Activated CD4-positive, alpha-beta T cell treated with anti-CD3 and anti-CD28 coated beads for 24 hours (primary cell): Measurements from ENCODE around the gene ABCC3.
A peak's percentile ranks its signal among the peaks of the same experiment; 100 is the strongest.

Experiments used
- DNase-seq, 2 donors: peaks; one replicate each; pipeline ENCODE4 v3.0.0-alpha.2; 2020; ENCODE audit warnings: low read depth in 2 of 2

ABCC3 gene

GRCh38 chr17:50627782-50628601 is 6.7 kb upstream of the ABCC3 start:
- no peak for DNase-seq

DNA sequence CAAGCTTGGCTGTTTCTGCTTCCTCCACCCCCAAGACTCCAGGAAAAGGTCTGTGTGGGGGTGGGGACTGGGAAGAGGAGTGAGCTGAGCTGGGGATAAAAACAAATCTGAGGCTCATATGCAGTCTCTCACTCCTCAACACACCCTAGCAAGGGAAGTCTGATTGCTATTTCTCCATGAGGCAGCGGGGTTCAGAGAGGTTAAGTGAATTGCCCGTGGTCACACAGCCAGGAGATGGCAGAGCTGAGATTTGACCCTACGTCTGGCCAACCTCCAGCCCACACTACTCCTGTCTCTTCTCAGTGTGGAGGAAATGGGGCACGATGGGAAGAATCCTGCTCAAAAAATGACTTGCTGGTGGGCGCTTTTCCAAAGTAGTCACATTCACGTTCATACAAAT is 4.8 kb upstream of the ABCC3 start:
- DNase-seq, result no peak

- peak; percentile 17 to 45 for DNase-seq
These were observed 4.0 kb upstream of the ABCC3 start for GRCh38 chr17:50630524-50631194.

- no peak for DNase-seq
These were observed 3.3 kb upstream of the ABCC3 start for GRCh38 chr17:50631195-50631907.

DNA sequence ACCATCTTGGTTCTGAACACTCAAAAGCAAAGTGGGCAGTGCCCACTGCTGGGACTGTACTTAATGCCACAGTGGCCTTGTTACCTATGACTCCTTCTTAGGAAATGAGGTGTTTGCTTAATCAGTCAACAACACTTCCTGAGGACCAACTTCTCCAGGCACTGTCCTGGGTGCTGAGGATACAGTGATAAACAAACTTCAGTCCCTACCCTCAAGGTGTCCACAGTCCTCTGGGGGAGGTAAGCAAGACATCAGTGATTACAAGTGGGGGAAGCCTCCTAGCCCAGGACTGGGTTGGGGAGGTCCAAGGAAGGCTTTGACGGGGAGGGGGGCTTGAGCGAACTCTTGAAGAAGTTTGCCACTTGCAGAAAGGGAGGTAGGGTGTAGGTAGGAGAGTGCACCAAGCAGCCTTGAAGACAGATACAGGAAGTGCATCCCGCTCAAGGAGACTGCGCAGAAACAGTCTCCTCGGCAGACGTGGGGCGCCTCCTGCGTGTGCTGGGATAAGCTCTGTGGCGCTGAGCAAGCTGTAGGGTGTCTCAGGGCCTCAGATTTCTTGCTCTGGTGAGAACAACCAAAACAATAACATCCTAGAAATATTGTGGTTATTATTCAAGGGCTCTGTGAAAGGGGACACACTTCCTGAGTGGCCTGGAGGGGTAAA is 2.6 kb upstream of the ABCC3 start:
- no peak for DNase-seq

GRCh38 chr17:50632637-50633036 is 2.0 kb upstream of the ABCC3 start:
- DNase-seq, result no peak

DNA sequence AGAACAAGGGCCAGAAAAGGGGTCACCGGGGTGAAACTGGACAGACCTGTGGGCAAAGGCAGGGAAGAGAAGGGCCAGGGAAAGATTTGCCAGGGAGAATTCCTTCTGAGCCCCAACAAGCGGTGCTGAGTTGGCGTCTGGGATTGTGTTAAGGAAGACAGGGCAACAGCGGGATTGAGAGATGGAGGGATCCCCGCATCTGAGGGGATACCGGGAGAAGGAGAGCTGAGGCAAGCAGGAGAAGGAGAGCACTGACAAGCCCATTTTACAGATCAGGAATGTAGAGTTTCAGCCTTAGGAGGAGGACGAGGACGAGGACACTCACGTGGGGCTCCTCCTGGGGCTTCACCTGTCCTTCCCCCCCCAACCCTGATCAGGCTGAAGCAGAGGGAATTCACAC is 998 bp upstream of the ABCC3 start:
- DNase-seq, result no peak

GRCh38 chr17:50634915-50635731 is 442 bp downstream of the ABCC3 start:
- DNase-seq, result no peak

DNA sequence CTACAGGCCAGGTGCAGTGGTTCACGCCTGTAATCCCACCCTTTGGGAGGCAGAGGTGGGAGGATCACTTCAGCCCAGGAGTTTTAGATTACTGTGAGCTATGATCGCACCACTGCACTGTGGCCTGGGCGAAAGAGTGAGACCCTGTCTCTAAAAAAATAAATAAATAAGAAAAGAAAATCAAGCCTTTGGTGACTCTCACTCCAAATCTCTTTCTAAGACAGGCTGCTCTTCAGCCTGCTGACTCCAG is 976 bp downstream of the ABCC3 start:
- no peak for DNase-seq

DNA sequence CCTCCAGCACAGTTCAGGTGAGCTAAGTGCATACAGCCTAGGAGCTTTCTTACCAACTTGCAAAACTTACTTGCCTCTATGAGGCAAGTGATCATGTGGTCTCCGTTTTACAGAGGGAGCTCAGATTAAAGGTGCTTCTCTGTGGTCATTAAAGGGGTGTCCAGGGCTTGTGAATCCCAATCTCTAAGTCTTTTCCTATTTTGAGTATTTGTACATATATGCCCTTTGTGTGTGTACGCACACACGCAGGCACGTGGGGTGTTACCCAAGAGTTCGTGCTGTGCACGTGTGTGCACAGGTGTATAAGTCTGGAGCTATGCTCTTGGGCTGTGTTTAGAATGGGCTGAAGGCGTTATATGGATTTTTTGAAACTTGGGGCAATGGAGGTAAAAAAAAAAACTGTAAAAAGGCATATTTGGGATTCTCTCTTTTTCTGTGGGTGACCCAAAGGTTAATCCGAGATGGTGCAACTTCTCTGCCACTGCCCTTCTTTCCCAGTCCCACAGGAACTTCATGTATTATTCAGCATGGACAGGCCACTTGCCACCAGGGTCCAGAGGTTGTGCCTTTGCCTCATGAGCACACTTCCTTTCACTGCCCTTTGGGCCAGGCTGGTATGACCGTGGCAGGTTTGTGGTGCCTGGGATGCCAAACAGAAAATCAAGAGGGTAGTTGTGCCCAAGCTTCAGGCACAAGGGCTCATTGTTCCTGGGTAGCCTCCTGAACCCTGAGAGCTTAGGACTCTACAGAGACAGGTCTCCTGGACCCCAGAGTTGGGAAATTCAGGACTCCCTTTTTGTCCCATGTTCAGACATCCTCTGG is 1.5 kb downstream of the ABCC3 start:
- no peak for DNase-seq

DNA sequence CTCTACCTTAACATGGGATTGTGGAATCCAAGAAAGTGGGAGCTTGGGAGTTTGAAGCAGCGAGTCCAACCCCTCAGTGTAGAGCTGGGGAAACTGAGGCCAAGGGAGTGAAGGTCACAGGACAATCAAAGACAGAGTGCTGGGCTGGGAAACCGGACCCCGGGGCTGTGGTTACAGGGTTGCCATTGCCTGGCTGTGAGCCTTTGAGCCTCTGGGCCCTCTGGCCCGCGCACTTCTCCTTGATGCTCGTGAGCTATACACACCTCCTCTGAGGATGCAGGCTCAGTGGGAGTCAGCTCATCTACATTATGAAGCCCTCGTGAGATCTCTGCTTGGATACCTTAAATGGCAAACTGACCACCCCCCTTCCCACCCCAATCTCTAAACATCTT is 2.1 kb downstream of the ABCC3 start:
- DNase-seq, result no peak

DNA sequence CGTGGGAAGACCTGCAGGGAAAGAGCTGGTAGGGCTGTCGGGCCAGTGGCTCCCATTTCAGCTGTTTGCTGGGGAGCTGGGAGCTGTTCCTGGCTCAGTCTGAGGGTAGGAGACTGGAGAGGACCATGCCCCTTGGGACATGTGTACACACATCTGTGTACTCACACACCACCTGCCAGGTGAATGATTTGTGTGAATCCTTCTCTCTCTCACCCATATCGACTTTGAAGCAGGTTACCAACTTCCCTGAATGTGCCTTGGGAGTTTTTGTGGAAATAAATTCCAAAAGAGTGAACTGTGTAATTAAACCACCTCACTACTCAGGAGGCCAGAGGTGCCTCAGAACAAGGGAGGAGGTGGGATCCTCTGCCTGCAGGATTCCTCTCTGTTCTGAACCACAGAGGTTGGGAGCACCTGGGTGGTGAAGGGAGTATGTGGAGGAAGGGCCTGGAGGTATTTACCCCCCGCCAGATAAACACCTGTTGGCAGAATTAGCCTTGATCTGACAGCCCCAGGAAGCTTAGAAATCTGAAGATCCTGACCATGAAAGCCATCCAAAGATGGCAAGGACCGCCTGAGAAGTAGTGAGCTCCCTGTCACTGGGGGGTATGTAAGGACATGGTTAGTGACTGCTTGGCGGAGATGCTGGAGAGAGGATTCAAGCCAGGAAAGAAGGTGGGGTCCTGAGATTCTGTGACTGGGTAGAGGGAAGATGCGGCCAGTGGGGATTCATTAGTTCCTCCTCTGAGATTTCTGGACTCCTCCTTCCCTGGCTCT is 3.3 kb downstream of the ABCC3 start:
- DNase-seq, result no peak

GRCh38 chr17:50638606-50638965 is 3.9 kb downstream of the ABCC3 start:
- DNase-seq, result no peak

GRCh38 chr17:50638966-50639713 is 4.5 kb downstream of the ABCC3 start:
- no peak for DNase-seq

- no peak for DNase-seq
These were observed 6.1 kb downstream of the ABCC3 start for GRCh38 chr17:50640686-50641351.

- DNase-seq, result no peak
These were observed 6.7 kb downstream of the ABCC3 start for GRCh38 chr17:50641357-50641756.

DNA sequence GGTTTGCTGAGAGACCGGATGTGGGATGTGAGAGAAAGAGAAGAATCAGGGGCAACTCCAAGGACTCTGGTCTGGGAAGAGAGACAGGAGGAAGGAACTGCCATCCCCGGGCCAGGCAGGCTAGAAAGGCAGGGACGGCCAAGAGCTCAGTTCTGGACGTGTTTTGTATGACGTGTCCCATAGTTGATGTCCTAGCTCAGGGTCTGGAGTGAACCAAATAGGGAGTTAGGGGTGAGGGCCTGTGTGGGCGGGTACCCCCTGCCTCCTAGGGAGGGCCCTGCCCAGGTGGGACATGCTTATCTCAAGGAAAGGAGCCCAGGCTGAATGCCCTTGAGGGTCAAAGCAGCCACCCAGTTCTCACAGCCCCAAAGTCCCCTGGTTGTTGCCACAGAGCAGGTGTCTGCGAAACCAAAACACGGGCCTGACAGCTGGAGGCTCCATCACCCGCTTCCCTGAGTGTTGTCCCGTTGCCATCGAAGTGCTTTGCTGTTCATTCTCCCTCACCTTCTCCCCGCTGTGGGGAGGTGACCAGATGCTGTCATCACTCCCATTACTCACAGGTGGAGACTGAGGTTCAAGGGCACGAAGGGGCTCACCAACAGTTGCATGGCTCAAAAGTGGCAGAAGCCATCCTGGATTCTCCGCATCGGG is 7.5 kb downstream of the ABCC3 start:
- DNase-seq, result no peak
